GM19240 (cell line): ENCODE results near the gene DBNL.

Source experiments
- DNase-seq: peaks from one replicate; pipeline ENCODE4 v3.0.0; 2011; ENCODE audit warnings: low spot score; ENCODE audit not compliant: insufficient read length

The DBNL gene

GRCh38 chr7:44109991-44110390 lies 65.5 kb downstream of the DBNL start:
- no peak for DNase-seq

- DNase-seq = no peak
Measured at GRCh38 chr7:44110719-44111635, 66.5 kb downstream of the DBNL start.
